Bronchial epithelial cell (primary cell): ENCODE data around the gene TRIM38. TPM values are rescaled to one million over a fixed set of nuclear protein-coding genes. Genes with fewer than 3 reads are reported as not detected.

Source experiments
- DNase-seq: peaks from one replicate; pipeline ENCODE4 v3.0.0-alpha.2; 2010; ENCODE audit warnings: low read depth
- FAIRE-seq: peaks from 2 replicates; lab custom pipeline; 2011; peaks lifted over from hg19 to GRCh38; lab: Jason Lieb, UNC
- H3K27me3 ChIP-seq: 2 replicates; pipeline ENCODE4 v1.5.1; 2011; ENCODE audit warnings: low read length; ENCODE audit not compliant: control insufficient read depth, insufficient read depth
- H3K36me3 ChIP-seq: 2 replicates; pipeline ENCODE4 v1.5.1; 2011; ENCODE audit warnings: low read length; ENCODE audit not compliant: control insufficient read depth, insufficient read depth
- H3K4me3 ChIP-seq: 2 replicates; pipeline ENCODE4 v1.5.1; 2011; ENCODE audit warnings: mild to moderate bottlenecking, low read depth, low read length, control low read depth
- CTCF ChIP-seq: IDR thresholded peaks from 2 replicates; pipeline ENCODE4 v1.5.1; 2011; ENCODE audit warnings: mild to moderate bottlenecking, moderate library complexity, low read length, control low read depth, inconsistent platforms; ENCODE audit not compliant: insufficient read depth, severe bottlenecking
- total RNA-seq: library from RNA; depleted of rRNA; stranded (reverse); fragments of >200 nt; gene quantifications from 2 replicates; pipeline ENCODE4 v1.2.1, GENCODE V29; 2014

Gene TRIM38
- total RNA-seq, 1 donor from 2014 or later: 2.9 TPM

- TF ChIP-seq CTCF: no peak
- FAIRE-seq (no peak), DNase-seq (no peak)
Measured at GRCh38 chr6:26019967-26020328, 57.3 kb downstream of the TRIM38 start.

GRCh38 chr6:26020329-26021000, 57.9 kb downstream of the TRIM38 start:
- FAIRE-seq (no peak), DNase-seq (peak; percentile 86)
- peak overlapping the region; percentile 56 for H3K4me3 ChIP-seq
- no peaks in the 10 kb centered on the region for H3K27me3 ChIP-seq
- no peaks in the 10 kb centered on the region for H3K36me3 ChIP-seq
- no peak for TF ChIP-seq CTCF

More at GRCh38 chr6:26019967-26020328, 57.3 kb downstream of the TRIM38 start:
- H3K36me3 ChIP-seq: no peaks in the 10 kb centered on the region
- no peaks in the 10 kb centered on the region for H3K27me3 ChIP-seq
- peak overlapping the region; percentile 56 for H3K4me3 ChIP-seq

- peak; percentile 57 for DNase-seq
Measured at GRCh38 chr6:26021001-26021349, 58.4 kb downstream of the TRIM38 start.

GRCh38 chr6:26021350-26022131, 58.9 kb downstream of the TRIM38 start:
- DNase-seq (peak; percentile 86), FAIRE-seq (no peak)
- peak; percentile 4 for TF ChIP-seq CTCF
- Histone ChIP-seq H3K36me3 (no peaks in the 10 kb centered on the region), H3K27me3 (no peaks in the 10 kb centered on the region), H3K4me3 (peak overlapping the region; percentile 56)

More at GRCh38 chr6:26021001-26021349, 58.4 kb downstream of the TRIM38 start:
- FAIRE-seq: no peak
- TF ChIP-seq CTCF: no peak
- Histone ChIP-seq H3K4me3 (peak overlapping the region; percentile 56), H3K36me3 (no peaks in the 10 kb centered on the region), H3K27me3 (no peaks in the 10 kb centered on the region)

GRCh38 chr6:26022132-26022472, 59.5 kb downstream of the TRIM38 start:
- Histone ChIP-seq H3K36me3 (no peaks in the 10 kb centered on the region), H3K27me3 (no peaks in the 10 kb centered on the region), H3K4me3 (peak overlapping the region; percentile 56)
- FAIRE-seq (no peak), DNase-seq (peak; percentile 69)
- no peak for TF ChIP-seq CTCF
